ENCODE data around the gene FUT2.

Gene FUT2

DNA sequence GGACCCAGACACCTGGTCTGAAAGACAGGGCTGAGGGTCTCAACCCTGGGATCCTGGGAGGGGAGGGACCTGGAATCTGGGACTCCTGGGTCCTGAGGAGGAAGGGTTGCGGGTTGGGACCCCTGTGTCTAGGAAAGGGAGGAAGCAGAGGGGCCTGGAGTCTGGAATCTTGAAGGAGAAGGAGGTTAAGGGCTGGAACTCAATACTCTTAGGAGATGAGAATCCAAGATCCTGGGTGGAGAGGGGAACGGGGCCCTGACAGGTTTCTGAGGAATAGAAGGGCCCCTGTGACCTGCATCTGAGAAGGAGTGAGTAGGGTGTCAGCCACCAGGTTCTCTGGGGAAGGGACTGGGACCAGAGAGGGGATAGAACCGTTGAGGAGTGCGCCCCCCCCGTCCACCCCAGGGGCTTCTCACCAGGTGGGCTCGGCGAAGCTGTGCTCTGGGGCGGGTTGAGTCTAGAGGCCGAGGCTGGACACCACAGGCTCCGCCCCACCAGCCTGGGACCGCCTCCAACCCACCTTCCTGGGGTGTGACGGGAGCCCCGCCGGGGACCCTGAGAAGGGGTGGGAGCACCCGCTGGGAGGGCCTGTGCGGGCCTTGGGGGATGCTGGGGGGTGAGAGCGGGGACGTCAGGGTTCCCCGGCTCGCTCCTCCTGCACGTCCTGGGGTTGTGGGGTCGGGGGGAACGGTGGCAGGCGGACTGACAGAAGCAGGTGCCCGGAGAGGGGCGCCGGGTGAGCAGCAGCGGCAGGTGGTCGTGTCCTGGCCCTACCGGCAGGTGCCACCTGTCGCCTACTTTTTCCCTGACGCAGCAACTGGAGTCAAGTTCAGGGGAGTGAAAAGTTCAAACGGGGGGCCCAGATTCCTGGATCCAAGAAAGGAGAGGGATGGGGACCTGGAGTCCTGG lies 23.7 kb downstream of the FUT2 start, which contains the start of gene MAMSTR:
TSS of gene MAMSTR (minus strand) at position 463 of the 909 bp plus-strand sequence. CDS start 694 bp downstream, outside the sequence.
- intact Hi-C loops (cut with DNase I) = no loop called here
- DNase-seq = no peak

GRCh38 chr19:48720251-48720612 lies 24.5 kb downstream of the FUT2 start:
- intact Hi-C loops (cut with DNase I) = no loop called here
- no peak for DNase-seq

- intact Hi-C loops (cut with DNase I) = no loop called here
- peak; percentile 99 to 100 (median 100) for DNase-seq
These were observed 25.0 kb downstream of the FUT2 start for GRCh38 chr19:48720613-48721296.

DNA sequence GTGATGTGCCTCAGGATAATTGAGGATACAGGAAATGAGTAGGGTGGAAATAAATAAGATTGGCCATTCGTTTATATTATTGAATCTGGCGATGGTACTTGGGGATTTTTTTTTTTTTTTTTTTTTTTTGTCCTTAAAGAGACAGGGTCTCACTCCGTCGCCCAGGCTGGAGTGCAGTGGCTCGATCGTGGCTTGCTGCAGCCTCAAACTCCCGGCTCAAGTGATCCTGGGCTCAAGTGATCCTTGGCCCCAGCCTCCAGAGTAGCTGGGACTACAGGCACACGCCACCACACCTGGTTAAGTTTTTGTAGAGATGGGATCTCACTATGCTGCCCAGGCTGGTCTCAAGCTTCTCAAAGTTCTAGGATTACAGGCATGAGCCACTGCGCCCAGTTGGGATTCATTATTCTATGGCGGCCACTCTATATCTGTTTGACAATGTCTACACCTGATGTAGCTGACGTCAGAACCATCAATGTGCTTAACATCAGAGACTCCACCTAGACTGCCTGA lies 26.5 kb downstream of the FUT2 start:
- intact Hi-C loops (cut with DNase I) = no loop called here
- DNase-seq = no peak

GRCh38 chr19:48724796-48725753 lies 29.3 kb downstream of the FUT2 start:
- intact Hi-C loops (cut with DNase I) = no loop called here
- peak in 10 of 42 donors; percentile 23 to 68 (median 54) for DNase-seq

GRCh38 chr19:48726556-48726955 lies 30.8 kb downstream of the FUT2 start:
- DNase-seq = no peak
- intact Hi-C loops (cut with DNase I) = no loop called here

DNA sequence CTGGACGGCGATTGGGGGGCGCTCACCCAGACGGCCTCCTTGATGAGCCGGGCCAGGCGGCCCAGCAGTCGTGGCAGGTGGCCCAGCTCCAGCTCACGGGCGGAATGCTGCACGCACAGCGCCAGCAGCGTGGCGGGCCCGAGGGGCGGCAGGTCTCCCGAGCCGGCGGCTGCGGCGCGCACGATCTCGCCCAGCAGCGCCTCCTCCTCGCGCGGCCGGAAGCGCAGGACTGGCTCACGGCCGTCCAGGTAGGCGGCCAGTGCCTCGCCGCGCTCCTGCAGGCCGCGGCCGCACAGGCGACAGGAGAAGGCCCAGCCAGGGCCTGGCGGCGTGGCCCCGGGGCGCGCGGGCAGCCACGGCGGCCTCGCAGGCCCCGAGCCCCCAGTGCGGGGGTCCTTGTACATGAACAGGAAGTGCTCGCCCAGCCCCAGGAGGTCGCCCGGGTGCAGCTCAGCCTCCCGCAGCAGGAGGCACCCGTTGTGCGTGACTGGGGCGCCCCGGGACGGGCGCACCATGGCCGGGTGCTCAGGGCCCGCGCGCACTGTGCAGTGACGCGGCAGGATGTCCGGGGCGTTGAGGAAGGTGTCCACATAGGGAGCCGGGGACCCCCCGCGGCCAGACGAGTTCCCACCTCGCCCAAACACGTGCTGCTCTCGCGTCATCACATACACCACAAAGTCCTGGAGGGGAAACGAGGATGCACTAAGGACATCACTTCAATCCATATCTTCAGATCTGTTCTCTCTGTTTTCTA lies 33.3 kb downstream of the FUT2 start:
- intact Hi-C loops (cut with DNase I) = no loop called here
- DNase-seq = no peak

- intact Hi-C loops (cut with DNase I) = no loop called here
These were observed 35.7 kb downstream of the FUT2 start for GRCh38 chr19:48731452-48731851.

GRCh38 chr19:48734625-48735024 lies 38.9 kb downstream of the FUT2 start:
- intact Hi-C loops (cut with DNase I) = no loop called here
- no peak for DNase-seq

More at GRCh38 chr19:48731452-48731851, 35.7 kb downstream of the FUT2 start:
- DNase-seq = no peak

DNA sequence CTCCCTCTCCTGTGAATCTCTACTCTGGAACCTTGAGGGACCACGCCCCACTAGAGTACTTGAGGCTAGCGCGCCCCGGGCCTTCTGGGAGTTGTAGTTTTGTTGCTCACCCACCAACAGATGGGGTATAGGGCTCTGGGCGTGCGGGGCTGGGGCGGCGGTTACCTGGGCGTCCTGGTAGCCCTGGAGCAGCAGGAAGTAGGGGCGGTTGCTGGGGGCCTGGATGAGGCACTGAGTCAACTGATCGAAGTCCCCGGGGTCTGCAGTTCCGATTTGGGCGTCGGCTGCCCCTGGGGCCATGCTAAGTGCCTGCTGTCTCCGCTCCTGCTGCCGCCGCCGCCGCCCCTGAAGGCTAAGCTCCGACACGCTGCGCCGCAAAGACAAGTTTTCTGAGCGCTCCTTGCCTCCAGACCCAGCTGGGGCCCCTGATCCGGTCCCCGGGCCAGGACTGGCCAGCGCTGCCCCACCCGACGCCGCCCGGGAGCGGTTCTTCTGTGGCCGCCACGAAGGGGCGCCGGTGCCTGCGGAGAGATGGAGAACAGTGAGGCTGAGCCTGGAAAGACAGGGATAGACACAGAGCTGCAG lies 39.4 kb downstream of the FUT2 start:
- intact Hi-C loops (cut with DNase I) = no loop called here
- no peak for DNase-seq

DNA sequence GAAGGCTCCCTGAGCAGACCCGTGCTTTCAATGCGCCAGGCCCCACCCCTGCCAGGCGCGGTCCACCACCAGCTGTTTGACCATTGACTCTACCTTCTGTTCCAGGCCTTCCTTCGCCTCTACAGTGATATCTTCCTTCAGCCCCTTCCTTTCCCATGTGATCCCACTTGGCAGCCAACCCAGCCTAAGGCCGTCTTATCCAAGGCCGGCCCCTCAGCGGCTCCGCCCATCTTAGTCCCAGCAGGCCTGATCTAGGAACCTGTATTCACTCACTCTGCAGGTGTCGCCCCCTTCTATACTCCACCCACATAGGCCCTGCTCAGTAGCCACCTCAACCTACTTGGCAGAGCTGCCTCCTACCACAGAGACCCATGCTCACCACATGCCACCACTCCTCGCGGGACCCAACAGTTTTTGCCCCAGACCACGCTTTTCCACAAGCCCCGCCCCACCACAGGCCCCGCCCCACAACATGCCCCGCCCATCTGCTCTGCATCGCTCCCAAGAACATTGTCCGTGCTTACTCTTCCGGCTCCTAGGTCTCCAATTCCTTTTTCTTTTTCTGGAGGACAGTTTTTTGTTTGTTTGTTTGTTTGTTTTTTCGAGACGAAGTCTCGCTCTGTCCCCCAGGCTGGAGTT lies 41.7 kb downstream of the FUT2 start:
- intact Hi-C loops (cut with DNase I) = no loop called here
- DNase-seq = no peak

- DNase-seq = peak; percentile 66 to 94 (median 88)
- intact Hi-C loops (cut with DNase I) = no loop called here
These were observed 43.0 kb downstream of the FUT2 start for GRCh38 chr19:48738557-48739403.

GRCh38 chr19:48739404-48740163 lies 43.8 kb downstream of the FUT2 start:
- intact Hi-C loops (cut with DNase I) = no loop called here
- no peak for DNase-seq

DNA sequence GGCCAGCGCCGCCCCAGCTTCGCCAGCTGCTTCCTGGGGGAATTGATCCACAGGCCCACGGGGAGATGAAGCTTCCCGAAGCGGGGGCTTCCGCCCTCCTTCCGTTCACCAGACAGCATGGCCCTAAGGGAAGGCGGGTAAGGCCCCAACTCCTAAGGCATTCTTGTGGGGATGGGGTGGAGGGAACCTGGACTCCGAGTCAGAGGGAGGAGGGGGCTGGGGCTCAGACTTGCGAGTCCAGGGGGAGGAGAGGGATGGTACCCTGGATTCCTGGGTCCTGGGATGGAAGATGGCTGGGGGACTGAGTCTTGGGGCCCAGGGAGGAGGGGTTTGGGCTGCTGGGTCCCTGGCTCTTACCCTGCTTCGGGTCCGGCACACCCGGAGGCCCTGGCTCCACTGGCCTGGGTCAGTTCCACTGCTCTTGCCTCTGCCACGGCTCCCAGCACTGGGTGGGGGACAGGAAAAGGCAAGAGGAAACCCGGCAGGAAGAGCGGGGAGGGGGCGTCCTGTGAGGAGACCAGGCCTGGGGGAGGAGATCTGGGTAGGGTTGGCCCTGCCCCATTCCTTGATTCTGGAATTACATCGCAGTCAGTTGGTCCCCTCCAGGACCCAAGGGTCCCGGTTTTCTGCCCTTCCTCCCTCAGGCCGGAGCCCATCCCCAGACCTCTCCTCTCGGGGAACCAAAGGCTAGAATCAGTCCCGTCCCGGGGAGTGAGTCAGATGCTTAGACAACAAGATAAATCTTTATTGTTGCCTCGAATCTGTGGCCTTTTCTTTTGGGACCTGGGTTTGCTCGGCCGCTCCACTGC lies 44.6 kb downstream of the FUT2 start, which contains the start of gene RASIP1:
TSS of gene RASIP1 (minus strand) at position 447 of the 809 bp plus-strand sequence. CDS start at position 119, 328 bp downstream.
- DNase-seq = no peak
- intact Hi-C loops (cut with DNase I) = no loop called here

Data from head of caudate nucleus (tissue), 42 donors.